ENCODE measurements around the gene CHST8.

The CHST8 gene

GRCh38 chr19:33673258-33673875, 51.6 kb downstream of the CHST8 start:
- TF ChIP-seq SPI1 (IDR thresholded peaks at IDR 0.05; ENCODE audit: borderline replicate concordance, low read depth) (no peak), GABPA (IDR thresholded peaks at IDR 0.05; ENCODE audit: low read depth) (no peak), POLR2AphosphoS5 (IDR thresholded peaks at IDR 0.05; ENCODE audit: low read depth) (no peak), REST (IDR thresholded peaks at IDR 0.05; ENCODE audit: insufficient replicate concordance, low read depth) (no peak), CTCF (IDR thresholded peaks at IDR 0.05; ENCODE audit: insufficient read depth, low read length) (no peak)
- H3K27me3 ChIP-seq (ENCODE audit: insufficient read depth, poor library complexity, severe bottlenecking) = no peaks in the 10 kb centered on the region
- no peak for DNase-seq (ENCODE audit: low read depth in 1 of 2, low spot score in 1 of 2)

GRCh38 chr19:33673996-33674625, 52.4 kb downstream of the CHST8 start:
- DNase-seq (ENCODE audit: low read depth in 1 of 2, low spot score in 1 of 2) = no peak
- Histone ChIP-seq H3K27me3 (ENCODE audit: insufficient read depth, poor library complexity, severe bottlenecking) (no peaks in the 10 kb centered on the region), H3K27ac (replicated peaks) (no peak overlapping the region), H3K4me3 (replicated peaks; ENCODE audit: insufficient read depth, low read length) (no peak overlapping the region)
- TF ChIP-seq GABPA (IDR thresholded peaks at IDR 0.05; ENCODE audit: low read depth) (no peak), POLR2AphosphoS5 (IDR thresholded peaks at IDR 0.05; ENCODE audit: low read depth) (no peak), SPI1 (IDR thresholded peaks at IDR 0.05; ENCODE audit: borderline replicate concordance, low read depth) (no peak), REST (IDR thresholded peaks at IDR 0.05; ENCODE audit: insufficient replicate concordance, low read depth) (no peak), CTCF (IDR thresholded peaks at IDR 0.05; ENCODE audit: insufficient read depth, low read length) (no peak)

More at GRCh38 chr19:33673258-33673875, 51.6 kb downstream of the CHST8 start:
- Histone ChIP-seq H3K27ac (replicated peaks) (no peak overlapping the region), H3K4me3 (replicated peaks; ENCODE audit: insufficient read depth, low read length) (no peak overlapping the region)

GRCh38 chr19:33674626-33675367, 53.0 kb downstream of the CHST8 start:
- TF ChIP-seq REST (IDR thresholded peaks at IDR 0.05; ENCODE audit: insufficient replicate concordance, low read depth) = no peak
- no peak overlapping the region for H3K27ac ChIP-seq (replicated peaks)

More at GRCh38 chr19:33674626-33675367, 53.0 kb downstream of the CHST8 start:
- H3K27me3 ChIP-seq (ENCODE audit: insufficient read depth, poor library complexity, severe bottlenecking) = no peaks in the 10 kb centered on the region
- DNase-seq (ENCODE audit: low read depth in 1 of 2, low spot score in 1 of 2) = no peak
- H3K4me3 ChIP-seq (replicated peaks; ENCODE audit: insufficient read depth, low read length) = no peak overlapping the region

Data from HL-60 (cell line).